ENCODE measurements around the gene PRRG2. TPM values are rescaled to one million over a fixed set of nuclear protein-coding genes. Genes with fewer than 3 reads are reported as not detected.

Gene PRRG2
- total and polyA plus RNA-seq, 9 of the 15 experiments (the other 6 are each of a cell fraction or from before 2014, with no cell fraction given) = 0.06 to 1.1 (median 0.33) TPM

DNA sequence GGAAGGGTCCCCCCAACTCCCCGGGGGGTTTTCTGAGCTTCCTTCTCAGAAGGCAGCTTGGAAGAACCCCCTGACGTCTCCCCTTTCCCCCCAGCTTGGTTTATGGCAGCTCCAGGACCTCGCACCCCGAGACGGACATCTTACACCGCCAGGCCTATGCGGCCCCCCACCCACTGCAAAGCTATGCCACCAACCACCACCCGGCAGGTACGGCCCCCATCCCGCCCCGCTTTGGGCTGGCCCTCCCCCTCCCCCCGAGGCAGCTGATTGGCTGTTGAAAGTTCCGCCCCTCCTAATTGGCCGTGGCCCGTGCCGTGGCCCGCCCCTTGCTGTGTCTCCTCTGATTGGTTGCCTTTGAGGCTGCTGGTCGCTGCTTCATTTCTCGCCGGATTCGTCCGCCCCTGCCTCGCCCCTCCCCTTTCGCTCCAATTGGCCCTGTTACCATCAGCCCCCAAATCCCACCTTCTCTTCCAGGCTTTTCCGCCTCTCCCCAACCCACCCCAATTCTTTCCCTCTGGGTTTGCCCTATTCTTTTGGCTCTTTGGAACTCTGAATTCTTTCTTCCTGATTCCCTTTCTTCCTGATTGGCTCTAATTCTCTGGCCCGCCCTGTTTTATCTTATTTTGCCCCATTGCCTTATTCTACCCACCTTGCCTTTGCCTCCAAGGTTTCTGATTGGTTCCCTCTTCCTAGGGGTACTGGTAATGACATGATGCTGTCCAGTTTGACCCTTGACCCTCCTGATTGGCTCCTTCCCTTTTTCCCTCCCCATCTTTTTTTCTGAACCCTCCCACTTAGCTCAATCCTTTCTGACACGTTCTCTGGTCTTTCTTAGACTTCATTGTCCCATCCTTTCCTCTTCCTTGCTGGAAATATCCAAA, 12.4 kb downstream of the PRRG2 start:
- no peaks in the 10 kb centered on the region for H3K27me3 ChIP-seq (ENCODE audit: control insufficient read depth in 2 of 2, insufficient read depth in 2 of 2, low read length in 2 of 2)
- peak overlapping the region; percentile 62 to 90 for H3K9ac ChIP-seq (ENCODE audit: insufficient read depth in 1 of 2, low read depth in 2 of 2, low read length in 2 of 2)
- 8% methylated on average over 19 of the region's 27 CpGs for WGBS (ENCODE audit: insufficient coverage, low coverage, missing lambda C conversion rate)
- no peaks in the 10 kb centered on the region for H3K9me3 ChIP-seq (replicated peaks; ENCODE audit: control insufficient read depth, insufficient read depth, low read depth, low read length)
- BruUV-seq (replicated peaks) = no TSS peak
- in situ Hi-C loops (cut with MboI) (no loop called here), intact Hi-C loops (cut with micrococcal nuclease) (loop anchor here (5.0 kb wide), 2 partner anchors 169 to 436 kb away; partner anchors contain the start of genes HRC, TRPM4 and TSKS)
- FAIRE-seq = peak; percentile 98
- H3K36me3 ChIP-seq (ENCODE audit: control insufficient read depth, insufficient read depth, low read length) = peaks cover 45% of the 10 kb centered on the region
- H3K27ac ChIP-seq (ENCODE audit: extremely low read depth, low read depth, low read length) = peak overlapping the region; percentile 85
- H3K9me1 ChIP-seq (ENCODE audit: control insufficient read depth, insufficient read depth, low read length) = peaks cover 3% of the 10 kb centered on the region
- peaks cover 44% of the 10 kb centered on the region for H3K79me2 ChIP-seq (ENCODE audit: control insufficient read depth, insufficient read depth, low read length)
- POLR2A ChIA-PET = interaction anchor here (0.6 to 1.5 kb wide), 9 partner anchors 13 to 287 kb away, joined by 3 to 6 read pairs (median 3); partner anchors contain the start of genes NOSIP and SCAF1
- DNase-seq (ENCODE audit: extremely low read depth in 1 of 4, low spot score in 3 of 4) = peak; percentile 98 to 100 (median 98)
- H3K4me1 ChIP-seq (replicated peaks in 1 of 2; ENCODE audit: control insufficient read depth in 2 of 2, insufficient read depth in 2 of 2, low read length in 2 of 2) = peaks cover 10 to 53% of the 10 kb centered on the region in 2 experiments; a peak in 4 of 5 replicates
- peak; percentile 79 for ATAC-seq
- H3K4me3 ChIP-seq = peak overlapping the region; percentile 88
- CTCF ChIA-PET (ENCODE audit: low intra/inter-chr PET ratio) = no interaction called here
- H4K20me1 ChIP-seq (replicated peaks; ENCODE audit: control insufficient read depth, insufficient read depth, low read length) = peaks cover 6% of the 10 kb centered on the region; the same call in 1 of the 2 replicates
- peak overlapping the region; percentile 94 for H3K4me2 ChIP-seq (ENCODE audit: insufficient read depth, low read length)
- H2AFZ ChIP-seq (ENCODE audit: low read depth, low read length) = peak overlapping the region; percentile 57
- peak; percentile 87 for TF ChIP-seq NEUROD1 (IDR thresholded peaks at IDR 0.05; ENCODE audit: borderline replicate concordance, low read depth, low read length, partially characterized antibody)
- TF ChIP-seq ZNF699 (CRISPR knock-in tag; IDR thresholded peaks at IDR 0.05; ENCODE audit: insufficient replicate concordance) = no peak
- 0 out of 2 replicates have a peak, but pooled peaks have one; percentile 29 for TF ChIP-seq ARID2 (IDR thresholded peaks at IDR 0.05)
- TF ChIP-seq ERF (CRISPR knock-in tag; IDR thresholded peaks at IDR 0.05) = peak; percentile 65; the same call in 1 of the 2 replicates
- 0 out of 2 replicates have a peak, but pooled peaks have one; percentile 46 for TF ChIP-seq HLTF (IDR thresholded peaks at IDR 0.05)
- TF ChIP-seq TRIM25 (IDR thresholded peaks at IDR 0.05; ENCODE audit: borderline replicate concordance) = peak; percentile 67; the same call in 1 of the 2 replicates
- TF ChIP-seq RBM15 (IDR thresholded peaks at IDR 0.05; ENCODE audit: insufficient read depth, low read length) = no peak
- 0 out of 2 replicates have a peak, but pooled peaks have one; percentile 20 for TF ChIP-seq ZC3H8 (IDR thresholded peaks at IDR 0.05)
- peak; percentile 52; the same call in 1 of the 2 replicates for TF ChIP-seq PKNOX1 (IDR thresholded peaks at IDR 0.05)
- TF ChIP-seq ZNF512 (tag; IDR thresholded peaks at IDR 0.05) = peak; percentile 28; the same call in 1 of the 2 replicates
